ENCODE data around the gene UPK2. TPM values are rescaled to one million over a fixed set of nuclear protein-coding genes. Genes with fewer than 3 reads are reported as not detected.

The UPK2 gene
- total and polyA plus RNA-seq, 2 of the 13 experiments (the other 11 are each of a cell fraction or from before 2014, with no cell fraction given) = not detected

DNA sequence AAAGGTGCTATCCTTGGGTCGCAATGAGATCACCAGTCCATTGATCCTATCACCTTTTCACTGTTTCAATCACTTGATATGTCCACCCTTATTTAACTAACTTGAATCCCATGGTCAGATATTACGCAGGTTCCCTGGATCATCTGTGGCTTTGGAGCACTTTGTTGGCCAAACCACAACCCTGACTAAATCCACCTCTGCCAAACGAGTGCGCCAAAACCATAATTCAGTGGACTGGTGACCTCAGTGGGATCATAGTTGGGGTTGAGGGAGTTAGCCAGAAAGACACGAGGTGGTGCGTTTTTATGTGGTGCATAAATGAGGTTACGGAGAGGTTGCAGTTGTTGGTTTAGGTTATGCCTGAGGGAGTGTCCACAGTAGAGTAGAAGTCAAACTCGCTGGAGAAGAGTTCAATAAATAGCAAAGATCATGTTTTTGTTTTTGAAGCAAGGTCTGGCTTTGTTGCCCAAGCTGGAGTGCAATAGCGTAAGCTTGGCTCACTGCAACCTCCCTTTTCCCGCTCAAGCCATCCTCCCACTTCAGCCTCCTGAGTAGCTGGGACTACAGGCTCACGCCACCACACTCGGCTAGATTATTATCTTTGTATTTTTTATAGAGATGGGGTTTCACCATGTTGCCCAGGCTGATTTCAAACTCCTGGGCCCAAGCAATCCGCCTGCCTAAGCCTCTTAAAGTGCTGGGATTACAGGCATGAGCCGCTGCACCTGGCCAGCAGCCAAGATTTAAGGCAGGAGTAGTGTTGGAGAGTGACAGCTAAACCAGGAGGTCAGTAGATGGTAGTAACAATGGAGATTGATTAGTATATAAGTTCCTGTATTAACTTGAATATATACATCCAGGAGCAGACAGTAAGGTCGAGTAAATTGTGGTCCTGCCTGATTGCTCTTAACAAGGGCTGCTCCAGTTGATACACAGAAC, 19.9 kb downstream of the UPK2 start:
- Histone ChIP-seq H4K20me1 (ENCODE audit: insufficient read depth, low read length) (no peaks in the 10 kb centered on the region), H3K4me2 (ENCODE audit: low read depth, low read length) (no peak overlapping the region), H3K9ac (ENCODE audit: insufficient read depth, low read depth, low read length) (no peak overlapping the region), H2AFZ (ENCODE audit: low read length) (no peak overlapping the region), H3K79me2 (ENCODE audit: insufficient read depth, low read length) (no peaks in the 10 kb centered on the region), H3K36me3 (replicated peaks in 1 of 2; ENCODE audit: control insufficient read depth in 1 of 2, insufficient read depth in 2 of 2, low read length in 2 of 2) (no peaks in the 10 kb centered on the region), H3K27ac (ENCODE audit: extremely low read length, insufficient read depth, low read length) (no peak overlapping the region), H3K27me3 (ENCODE audit: control insufficient read depth in 1 of 2, insufficient read depth in 2 of 2, low read length in 2 of 2) (peaks cover 0 to 20% of the 10 kb centered on the region in 2 experiments; a peak in 2 of 5 replicates), H3K9me3 (ENCODE audit: low read length) (no peaks in the 10 kb centered on the region), H3K4me3 (replicated peaks in 1 of 3; ENCODE audit: insufficient read depth in 1 of 3, low read depth in 2 of 3, low read length in 3 of 3) (no peak overlapping the region), H3K4me1 (ENCODE audit: insufficient read depth, low read length) (no peaks in the 10 kb centered on the region)
- CTCF ChIA-PET (ENCODE audit: low intra/inter-chr PET ratio, low total read pairs) = no interaction called here
- no TSS peak for BruUV-seq (replicated peaks)
- 44% methylated on average over 15 of the region's 15 CpGs for WGBS (ENCODE audit: low lambda C conversion rate)
- intact Hi-C loops (cut with micrococcal nuclease; ENCODE audit: unreplicated experiment) (no loop called here), in situ Hi-C loops (cut with HindIII; ENCODE audit: extremely low pct_ligation_motif_present, low pct_unique_long_range_greater_than_20kb) (no loop called here)
- DNase-seq (ENCODE audit: low spot score) = no peak
- no peak for FAIRE-seq
- no peak for TF ChIP-seq KDM5B (CRISPR knock-in tag; IDR thresholded peaks at IDR 0.05; ENCODE audit: borderline replicate concordance)
- peak; percentile 80 for TF ChIP-seq ZNF460 (CRISPR knock-in tag; IDR thresholded peaks at IDR 0.05; ENCODE audit: borderline replicate concordance)
- ATAC-seq = no peak
- POLR2A ChIA-PET = no interaction called here

DNA sequence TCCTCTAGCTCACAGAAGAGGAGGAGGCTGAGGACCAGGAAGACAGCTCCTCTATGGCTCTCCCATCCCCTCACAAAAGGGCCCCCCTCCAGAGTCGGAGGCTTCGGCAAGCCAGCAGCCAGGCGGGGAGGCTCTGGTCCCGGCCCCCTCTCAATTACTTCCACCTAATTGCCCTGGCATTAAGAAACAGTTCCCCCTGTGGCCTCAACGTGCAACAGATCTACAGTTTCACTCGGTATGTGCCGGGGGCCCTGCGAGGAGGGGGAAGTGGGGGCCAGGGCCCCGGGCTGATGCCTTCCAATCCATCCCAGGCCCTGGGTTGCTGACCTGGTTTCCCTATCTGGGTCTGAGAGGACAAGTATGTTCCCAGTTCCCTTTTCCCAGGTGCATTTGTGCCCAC, 23.3 kb downstream of the UPK2 start:
- FAIRE-seq (no peak), ATAC-seq (peak; percentile 66), DNase-seq (ENCODE audit: low spot score) (no peak)
- no peaks in the 10 kb centered on the region for H3K4me1 ChIP-seq (ENCODE audit: insufficient read depth, low read length)
- H4K20me1 ChIP-seq (ENCODE audit: insufficient read depth, low read length) = no peaks in the 10 kb centered on the region
- no peak overlapping the region for H3K9ac ChIP-seq (ENCODE audit: insufficient read depth, low read depth, low read length)
- no peak overlapping the region for H3K27ac ChIP-seq (ENCODE audit: extremely low read length, insufficient read depth, low read length)
- no peaks in the 10 kb centered on the region for H3K36me3 ChIP-seq (replicated peaks in 1 of 2; ENCODE audit: control insufficient read depth in 1 of 2, insufficient read depth in 2 of 2, low read length in 2 of 2)
- H2AFZ ChIP-seq (ENCODE audit: low read length) = no peak overlapping the region
- H3K27me3 ChIP-seq (ENCODE audit: control insufficient read depth in 1 of 2, insufficient read depth in 2 of 2, low read length in 2 of 2) = peaks cover 0 to 20% of the 10 kb centered on the region in 2 experiments; a peak in 2 of 5 replicates
- H3K9me3 ChIP-seq (ENCODE audit: low read length) = no peaks in the 10 kb centered on the region
- no peaks in the 10 kb centered on the region for H3K79me2 ChIP-seq (ENCODE audit: insufficient read depth, low read length)
- no TSS peak for BruUV-seq (replicated peaks)
- TF ChIP-seq, protein P1, sequence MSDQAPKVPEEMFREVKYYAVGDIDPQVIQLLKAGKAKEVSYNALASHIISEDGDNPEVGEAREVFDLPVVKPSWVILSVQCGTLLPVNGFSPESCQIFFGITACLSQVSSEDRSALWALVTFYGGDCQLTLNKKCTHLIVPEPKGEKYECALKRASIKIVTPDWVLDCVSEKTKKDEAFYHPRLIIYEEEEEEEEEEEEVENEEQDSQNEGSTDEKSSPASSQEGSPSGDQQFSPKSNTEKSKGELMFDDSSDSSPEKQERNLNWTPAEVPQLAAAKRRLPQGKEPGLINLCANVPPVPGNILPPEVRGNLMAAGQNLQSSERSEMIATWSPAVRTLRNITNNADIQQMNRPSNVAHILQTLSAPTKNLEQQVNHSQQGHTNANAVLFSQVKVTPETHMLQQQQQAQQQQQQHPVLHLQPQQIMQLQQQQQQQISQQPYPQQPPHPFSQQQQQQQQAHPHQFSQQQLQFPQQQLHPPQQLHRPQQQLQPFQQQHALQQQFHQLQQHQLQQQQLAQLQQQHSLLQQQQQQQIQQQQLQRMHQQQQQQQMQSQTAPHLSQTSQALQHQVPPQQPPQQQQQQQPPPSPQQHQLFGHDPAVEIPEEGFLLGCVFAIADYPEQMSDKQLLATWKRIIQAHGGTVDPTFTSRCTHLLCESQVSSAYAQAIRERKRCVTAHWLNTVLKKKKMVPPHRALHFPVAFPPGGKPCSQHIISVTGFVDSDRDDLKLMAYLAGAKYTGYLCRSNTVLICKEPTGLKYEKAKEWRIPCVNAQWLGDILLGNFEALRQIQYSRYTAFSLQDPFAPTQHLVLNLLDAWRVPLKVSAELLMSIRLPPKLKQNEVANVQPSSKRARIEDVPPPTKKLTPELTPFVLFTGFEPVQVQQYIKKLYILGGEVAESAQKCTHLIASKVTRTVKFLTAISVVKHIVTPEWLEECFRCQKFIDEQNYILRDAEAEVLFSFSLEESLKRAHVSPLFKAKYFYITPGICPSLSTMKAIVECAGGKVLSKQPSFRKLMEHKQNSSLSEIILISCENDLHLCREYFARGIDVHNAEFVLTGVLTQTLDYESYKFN (CRISPR knock-in tag; conservative IDR thresholded peaks at IDR 0.05) = no peak
- TF ChIP-seq ZNF331 (CRISPR knock-in tag; IDR thresholded peaks at IDR 0.05) (no peak), ZSCAN31 (CRISPR knock-in tag; IDR thresholded peaks at IDR 0.05; ENCODE audit: low read depth) (no peak), ETV6 (CRISPR knock-in tag; conservative IDR thresholded peaks at IDR 0.05) (no peak), JUN (CRISPR knock-in tag; IDR thresholded peaks at IDR 0.05) (no peak), KMT2A (CRISPR knock-in tag; IDR thresholded peaks at IDR 0.05) (no peak)
- 26% methylated on average over 7 of the region's 9 CpGs for WGBS (ENCODE audit: low lambda C conversion rate)
- POLR2A ChIA-PET = no interaction called here
- CTCF ChIA-PET (ENCODE audit: low intra/inter-chr PET ratio, low total read pairs) = no interaction called here
- intact Hi-C loops (cut with micrococcal nuclease; ENCODE audit: unreplicated experiment) = no loop called here
- in situ Hi-C loops (cut with HindIII; ENCODE audit: extremely low pct_ligation_motif_present, low pct_unique_long_range_greater_than_20kb) = no loop called here
- H3K4me3 ChIP-seq (replicated peaks in 1 of 3; ENCODE audit: insufficient read depth in 1 of 3, low read depth in 2 of 3, low read length in 3 of 3) = no peak overlapping the region
- H3K4me2 ChIP-seq (ENCODE audit: low read depth, low read length) = no peak overlapping the region

Data from HepG2 (cell line).